ENCODE results near the gene ADGRL2.
"Not testable (repeated sequence)": the region's sequence is repeated elsewhere in the genome, so short reads cannot be mapped to it uniquely, and the experiment has no call there.

Gene ADGRL2

GRCh38 chr1:81878538-81878937 is 77.8 kb downstream of the ADGRL2 start:
- H4K8ac ChIP-seq (ENCODE audit: low read length), result no peak overlapping the region
- peaks cover 9% of the 10 kb centered on the region for H3K79me1 ChIP-seq (replicated peaks; ENCODE audit: low read length, poor library complexity, severe bottlenecking)
- no peak overlapping the region for H3K4me2 ChIP-seq (ENCODE audit: low read length, poor library complexity, severe bottlenecking)
- no peaks in the 10 kb centered on the region for H3K36me3 ChIP-seq (ENCODE audit: control insufficient read depth in 1 of 2, insufficient read depth in 2 of 2, low read depth in 1 of 2, low read length in 2 of 2)
- no peak for DNase-seq
- H3K9me3 ChIP-seq (ENCODE audit: control insufficient read depth, low read length), result no peaks in the 10 kb centered on the region
- no peak overlapping the region for H2BK120ac ChIP-seq (ENCODE audit: low read depth, low read length)
- no peak overlapping the region for H2BK12ac ChIP-seq (ENCODE audit: low read length in 2 of 2)
- no peaks in the 10 kb centered on the region for H3K27me3 ChIP-seq (ENCODE audit: control insufficient read depth in 1 of 2, insufficient read depth in 1 of 2, low read length in 2 of 2)
- H4K91ac ChIP-seq (ENCODE audit: low read length), result no peak overlapping the region
- no peak overlapping the region for H2BK15ac ChIP-seq (ENCODE audit: low read depth, poor library complexity, severe bottlenecking)
- H2AK5ac ChIP-seq (ENCODE audit: low read length, severe bottlenecking), result no peak overlapping the region
- H3K18ac ChIP-seq (ENCODE audit: low read depth in 1 of 2, low read length in 2 of 2), result no peak overlapping the region
- no CpG with 5 or more reads among the region's 1 CpG for WGBS
- H2AFZ ChIP-seq (ENCODE audit: low read depth, low read length), result no peak overlapping the region
- H3K14ac ChIP-seq (ENCODE audit: low read length in 2 of 2), result no peak overlapping the region
- H3K4me1 ChIP-seq (ENCODE audit: control insufficient read depth, insufficient read depth, low read depth, low read length), result peaks cover 4% of the 10 kb centered on the region
- no peak overlapping the region for H3K9ac ChIP-seq (ENCODE audit: low read length)
- no peak overlapping the region for H2BK5ac ChIP-seq (ENCODE audit: low read depth, low read length, poor library complexity, severe bottlenecking)
- H3K4me3 ChIP-seq (ENCODE audit: insufficient read depth in 1 of 2, low read depth in 1 of 2, low read length in 2 of 2), result no peak overlapping the region
- no peak overlapping the region for H3K27ac ChIP-seq (ENCODE audit: low read length, poor library complexity, severe bottlenecking)
- H3K23ac ChIP-seq (ENCODE audit: low read length in 2 of 2), result no peak overlapping the region
- H3K4ac ChIP-seq (ENCODE audit: low read depth in 1 of 2, low read length in 2 of 2), result no peak overlapping the region

DNA sequence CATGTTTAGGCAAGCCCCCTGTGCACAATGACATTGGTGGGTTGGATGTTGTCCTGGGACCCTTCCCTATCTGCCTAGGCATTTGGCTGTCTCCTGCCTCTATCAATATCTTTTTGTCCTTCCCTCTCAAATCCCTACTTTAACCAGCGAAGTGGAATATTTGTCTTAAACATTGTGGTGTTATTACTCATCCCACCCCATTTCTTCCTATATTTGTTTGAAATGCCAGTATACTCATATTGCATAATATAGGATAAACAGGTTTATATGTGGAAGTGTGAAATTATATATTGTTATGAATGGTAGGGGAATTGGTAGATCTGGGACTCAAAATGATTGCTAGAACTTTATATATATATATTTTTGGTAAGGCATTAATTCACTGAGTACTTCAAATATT is 80.0 kb downstream of the ADGRL2 start:
- Histone ChIP-seq H3K27me3 (ENCODE audit: control insufficient read depth in 1 of 2, insufficient read depth in 1 of 2, low read length in 2 of 2) (no peaks in the 10 kb centered on the region), H3K79me1 (replicated peaks; ENCODE audit: low read length, poor library complexity, severe bottlenecking) (peaks cover 8% of the 10 kb centered on the region), H4K91ac (ENCODE audit: low read length) (no peak overlapping the region), H2BK120ac (ENCODE audit: low read depth, low read length) (no peak overlapping the region), H3K4me1 (ENCODE audit: control insufficient read depth, insufficient read depth, low read depth, low read length) (peaks cover 4% of the 10 kb centered on the region), H2BK12ac (ENCODE audit: low read length in 2 of 2) (no peak overlapping the region), H3K18ac (ENCODE audit: low read depth in 1 of 2, low read length in 2 of 2) (no peak overlapping the region), H2AFZ (ENCODE audit: low read depth, low read length) (no peak overlapping the region), H2AK5ac (ENCODE audit: low read length, severe bottlenecking) (no peak overlapping the region), H3K14ac (ENCODE audit: low read length in 2 of 2) (no peak overlapping the region), H3K9me3 (ENCODE audit: control insufficient read depth, low read length) (no peaks in the 10 kb centered on the region), H3K4ac (ENCODE audit: low read depth in 1 of 2, low read length in 2 of 2) (no peak overlapping the region), H4K8ac (ENCODE audit: low read length) (peak overlapping the region; percentile 50), H3K4me3 (ENCODE audit: insufficient read depth in 1 of 2, low read depth in 1 of 2, low read length in 2 of 2) (no peak overlapping the region), H2BK15ac (ENCODE audit: low read depth, poor library complexity, severe bottlenecking) (no peak overlapping the region), H2BK5ac (ENCODE audit: low read depth, low read length, poor library complexity, severe bottlenecking) (no peak overlapping the region), H3K27ac (ENCODE audit: low read length, poor library complexity, severe bottlenecking) (no peak overlapping the region), H3K9ac (ENCODE audit: low read length) (no peak overlapping the region), H3K36me3 (ENCODE audit: control insufficient read depth in 1 of 2, insufficient read depth in 2 of 2, low read depth in 1 of 2, low read length in 2 of 2) (peaks cover 0 to 5% of the 10 kb centered on the region in 2 experiments), H3K4me2 (ENCODE audit: low read length, poor library complexity, severe bottlenecking) (no peak overlapping the region), H3K23ac (ENCODE audit: low read length in 2 of 2) (no peak overlapping the region)
- WGBS, result no CpG with 5 or more reads among the region's 1 CpG
- DNase-seq, result no peak

GRCh38 chr1:81885291-81885690 is 84.6 kb downstream of the ADGRL2 start:
- WGBS, result 100% methylated on average over 4 of the region's 4 CpGs
- H2BK120ac ChIP-seq (ENCODE audit: low read depth, low read length), result no peak overlapping the region
- no peak overlapping the region for H2AFZ ChIP-seq (ENCODE audit: low read depth, low read length)
- H3K18ac ChIP-seq (ENCODE audit: low read depth in 1 of 2, low read length in 2 of 2), result no peak overlapping the region
- H3K4me1 ChIP-seq (ENCODE audit: control insufficient read depth, insufficient read depth, low read depth, low read length), result peaks cover 4% of the 10 kb centered on the region
- no peak overlapping the region for H2AK5ac ChIP-seq (ENCODE audit: low read length, severe bottlenecking)
- no peaks in the 10 kb centered on the region for H3K27me3 ChIP-seq (ENCODE audit: control insufficient read depth in 1 of 2, insufficient read depth in 1 of 2, low read length in 2 of 2)
- no peak for DNase-seq
- no peak overlapping the region for H3K27ac ChIP-seq (ENCODE audit: low read length, poor library complexity, severe bottlenecking)
- no peak overlapping the region for H2BK5ac ChIP-seq (ENCODE audit: low read depth, low read length, poor library complexity, severe bottlenecking)
- no peak overlapping the region for H3K9ac ChIP-seq (ENCODE audit: low read length)
- H4K91ac ChIP-seq (ENCODE audit: low read length), result no peak overlapping the region
- no peak overlapping the region for H2BK12ac ChIP-seq (ENCODE audit: low read length in 2 of 2)
- H3K23ac ChIP-seq (ENCODE audit: low read length in 2 of 2), result no peak overlapping the region
- H2BK15ac ChIP-seq (ENCODE audit: low read depth, poor library complexity, severe bottlenecking), result no peak overlapping the region
- H3K79me1 ChIP-seq (replicated peaks; ENCODE audit: low read length, poor library complexity, severe bottlenecking), result peaks cover 7% of the 10 kb centered on the region
- H3K14ac ChIP-seq (ENCODE audit: low read length in 2 of 2), result no peak overlapping the region
- no peaks in the 10 kb centered on the region for H3K9me3 ChIP-seq (ENCODE audit: control insufficient read depth, low read length)
- peaks cover 0 to 5% of the 10 kb centered on the region in 2 experiments for H3K36me3 ChIP-seq (ENCODE audit: control insufficient read depth in 1 of 2, insufficient read depth in 2 of 2, low read depth in 1 of 2, low read length in 2 of 2)
- H4K8ac ChIP-seq (ENCODE audit: low read length), result no peak overlapping the region
- no peak overlapping the region for H3K4me3 ChIP-seq (ENCODE audit: insufficient read depth in 1 of 2, low read depth in 1 of 2, low read length in 2 of 2)
- no peak overlapping the region for H3K4ac ChIP-seq (ENCODE audit: low read depth in 1 of 2, low read length in 2 of 2)
- no peak overlapping the region for H3K4me2 ChIP-seq (ENCODE audit: low read length, poor library complexity, severe bottlenecking)

- not testable (repeated sequence) for H2BK120ac ChIP-seq (ENCODE audit: low read depth, low read length); H3K23ac ChIP-seq (ENCODE audit: low read length in 2 of 2); H2BK12ac ChIP-seq (ENCODE audit: low read length in 2 of 2); H3K4ac ChIP-seq (ENCODE audit: low read depth in 1 of 2, low read length in 2 of 2); DNase-seq; H3K18ac ChIP-seq (ENCODE audit: low read depth in 1 of 2, low read length in 2 of 2); H2AK5ac ChIP-seq (ENCODE audit: low read length, severe bottlenecking); H4K8ac ChIP-seq (ENCODE audit: low read length); H3K14ac ChIP-seq (ENCODE audit: low read length in 2 of 2); H3K4me3 ChIP-seq (ENCODE audit: insufficient read depth in 1 of 2, low read depth in 1 of 2, low read length in 2 of 2); H3K9me3 ChIP-seq (ENCODE audit: control insufficient read depth, low read length); H2AFZ ChIP-seq (ENCODE audit: low read depth, low read length); H3K79me1 ChIP-seq (replicated peaks; ENCODE audit: low read length, poor library complexity, severe bottlenecking); H2BK5ac ChIP-seq (ENCODE audit: low read depth, low read length, poor library complexity, severe bottlenecking); H3K4me2 ChIP-seq (ENCODE audit: low read length, poor library complexity, severe bottlenecking); H3K36me3 ChIP-seq (ENCODE audit: control insufficient read depth in 1 of 2, insufficient read depth in 2 of 2, low read depth in 1 of 2, low read length in 2 of 2); H2BK15ac ChIP-seq (ENCODE audit: low read depth, poor library complexity, severe bottlenecking); H3K27ac ChIP-seq (ENCODE audit: low read length, poor library complexity, severe bottlenecking); H3K9ac ChIP-seq (ENCODE audit: low read length); H3K4me1 ChIP-seq (ENCODE audit: control insufficient read depth, insufficient read depth, low read depth, low read length); H4K91ac ChIP-seq (ENCODE audit: low read length); H3K27me3 ChIP-seq (ENCODE audit: control insufficient read depth in 1 of 2, insufficient read depth in 1 of 2, low read length in 2 of 2)
- 100% methylated on average over 2 of the region's 6 CpGs for WGBS
These were observed 85.6 kb downstream of the ADGRL2 start for GRCh38 chr1:81886292-81886691.
